Measurements from ENCODE around the gene RPS15.
"Not testable (repeated sequence)": the region's sequence is repeated elsewhere in the genome, so short reads cannot be mapped to it uniquely, and the experiment has no call there.

The RPS15 gene

GRCh38 chr19:1435378-1435989 lies 2.7 kb upstream of the RPS15 start:
- no peak for DNase-seq (ENCODE audit: low read depth)
- no peak overlapping the region for H3K4me3 ChIP-seq (ENCODE audit: low read depth, low read length)
- no peak for TF ChIP-seq CTCF (IDR thresholded peaks at IDR 0.05; ENCODE audit: control insufficient read depth, extremely low read depth, insufficient read depth)

GRCh38 chr19:1437609-1438008 lies 587 bp upstream of the RPS15 start:
- TF ChIP-seq CTCF (IDR thresholded peaks at IDR 0.05; ENCODE audit: control insufficient read depth, extremely low read depth, insufficient read depth): no peak
- no peak for DNase-seq (ENCODE audit: low read depth)
- H3K4me3 ChIP-seq (ENCODE audit: low read depth, low read length): no peak overlapping the region; the same call in 1 of the 2 replicates

- no peak for DNase-seq (ENCODE audit: low read depth)
- peak overlapping the region; percentile 91 for H3K4me3 ChIP-seq (ENCODE audit: low read depth, low read length)
- TF ChIP-seq CTCF (IDR thresholded peaks at IDR 0.05; ENCODE audit: control insufficient read depth, extremely low read depth, insufficient read depth): no peak
Observed at GRCh38 chr19:1438933-1439354, 748 bp downstream of the RPS15 start.

GRCh38 chr19:1439525-1440417 lies 1.6 kb downstream of the RPS15 start:
- DNase-seq (ENCODE audit: low read depth): not testable (repeated sequence)
- H3K4me3 ChIP-seq (ENCODE audit: low read depth, low read length): peak overlapping the region; percentile 91

GRCh38 chr19:1440418-1440801 lies 2.2 kb downstream of the RPS15 start:
- H3K4me3 ChIP-seq (ENCODE audit: low read depth, low read length): peak overlapping the region; percentile 91
- TF ChIP-seq CTCF (IDR thresholded peaks at IDR 0.05; ENCODE audit: control insufficient read depth, extremely low read depth, insufficient read depth): no peak
- DNase-seq (ENCODE audit: low read depth): no peak

GRCh38 chr19:1441022-1441426 lies 2.8 kb downstream of the RPS15 start:
- DNase-seq (ENCODE audit: low read depth): no peak
- H3K4me3 ChIP-seq (ENCODE audit: low read depth, low read length): no peak overlapping the region
- TF ChIP-seq CTCF (IDR thresholded peaks at IDR 0.05; ENCODE audit: control insufficient read depth, extremely low read depth, insufficient read depth): no peak

- H3K4me3 ChIP-seq (ENCODE audit: low read depth, low read length): no peak overlapping the region
- no peak for DNase-seq (ENCODE audit: low read depth)
- no peak for TF ChIP-seq CTCF (IDR thresholded peaks at IDR 0.05; ENCODE audit: control insufficient read depth, extremely low read depth, insufficient read depth)
Observed at GRCh38 chr19:1441677-1442438, 3.7 kb downstream of the RPS15 start.
